ENCODE measurements around the gene AP2M1.
A peak's percentile ranks its signal among the peaks of the same experiment; 100 is the strongest.

AP2M1 gene

GRCh38 chr3:184228376-184229137, 53.9 kb downstream of the AP2M1 start:
- DNase-seq (ENCODE audit: low read depth in 2 of 2) = no peak

- DNase-seq (ENCODE audit: low read depth in 2 of 2) = peak; percentile 30 to 57
Measured at GRCh38 chr3:184229394-184230080, 54.9 kb downstream of the AP2M1 start, which contains the start of gene VWA5B2. Gene VWA5B2 (plus strand): TSS chr3:184229585. CDS start chr3:184230529, 944 bp downstream.

- no peak for DNase-seq (ENCODE audit: low read depth in 2 of 2)
Measured at GRCh38 chr3:184230081-184230602, 55.5 kb downstream of the AP2M1 start.

GRCh38 chr3:184230603-184231528, 56.2 kb downstream of the AP2M1 start:
- DNase-seq (ENCODE audit: low read depth in 2 of 2) = no peak

- DNase-seq (ENCODE audit: low read depth in 2 of 2) = no peak
Measured at GRCh38 chr3:184231671-184232070, 57.0 kb downstream of the AP2M1 start.

- DNase-seq (ENCODE audit: low read depth in 2 of 2) = no peak
Measured at GRCh38 chr3:184233127-184233843, 58.6 kb downstream of the AP2M1 start.
